Measurements from ENCODE around the gene RBM42. TPM values are rescaled to one million over a fixed set of nuclear protein-coding genes. Genes with fewer than 3 reads are reported as not detected.

The RBM42 gene
- total RNA-seq, 1 experiment from 2014 or later: 72.5 TPM

- no peak for DNase-seq (ENCODE audit: extremely low read depth, low read depth)
Measured at GRCh38 chr19:35619290-35619923, 9.4 kb upstream of the RBM42 start.

- no peak for DNase-seq (ENCODE audit: extremely low read depth, low read depth)
Measured at GRCh38 chr19:35620001-35620400, 8.8 kb upstream of the RBM42 start.

GRCh38 chr19:35621708-35622107, 7.1 kb upstream of the RBM42 start:
- DNase-seq (ENCODE audit: extremely low read depth, low read depth): no peak

GRCh38 chr19:35622750-35623149, 6.1 kb upstream of the RBM42 start:
- no peak for DNase-seq (ENCODE audit: extremely low read depth, low read depth)

- DNase-seq (ENCODE audit: extremely low read depth, low read depth): no peak
Measured at GRCh38 chr19:35623327-35624010, 5.4 kb upstream of the RBM42 start.

- no peak for DNase-seq (ENCODE audit: extremely low read depth, low read depth)
Measured at GRCh38 chr19:35628264-35628564, 622 bp upstream of the RBM42 start.

- no peak for DNase-seq (ENCODE audit: extremely low read depth, low read depth)
Measured at GRCh38 chr19:35629332-35629633, 447 bp downstream of the RBM42 start.

- DNase-seq (ENCODE audit: extremely low read depth, low read depth): no peak
Measured at GRCh38 chr19:35633727-35634440, 5.0 kb downstream of the RBM42 start.

GRCh38 chr19:35636651-35637050, 7.8 kb downstream of the RBM42 start:
- DNase-seq (ENCODE audit: extremely low read depth, low read depth): no peak

- DNase-seq (ENCODE audit: extremely low read depth, low read depth): no peak
Measured at GRCh38 chr19:35637165-35637564, 8.3 kb downstream of the RBM42 start.

- no peak for DNase-seq (ENCODE audit: extremely low read depth, low read depth)
Measured at GRCh38 chr19:35639321-35639639, 10.4 kb downstream of the RBM42 start.

- no peak for DNase-seq (ENCODE audit: extremely low read depth, low read depth)
Measured at GRCh38 chr19:35639863-35640262, 11.0 kb downstream of the RBM42 start.

- no peak for DNase-seq (ENCODE audit: extremely low read depth, low read depth)
Measured at GRCh38 chr19:35641515-35642151, 12.8 kb downstream of the RBM42 start, which contains the start of gene ETV2. Gene ETV2 (plus strand): TSS chr19:35641745. CDS start chr19:35642461, 716 bp downstream.

GRCh38 chr19:35642312-35642711, 13.5 kb downstream of the RBM42 start:
- DNase-seq (ENCODE audit: extremely low read depth, low read depth): no peak

GRCh38 chr19:35642798-35643254, 14.0 kb downstream of the RBM42 start:
- no peak for DNase-seq (ENCODE audit: extremely low read depth, low read depth)

GRCh38 chr19:35643255-35644205, 14.7 kb downstream of the RBM42 start:
- DNase-seq (ENCODE audit: extremely low read depth, low read depth): peak; percentile 81

- peak; percentile 93 for DNase-seq (ENCODE audit: extremely low read depth, low read depth)
Measured at GRCh38 chr19:35644206-35644986, 15.6 kb downstream of the RBM42 start.

- peak; percentile 57 for DNase-seq (ENCODE audit: extremely low read depth, low read depth)
Measured at GRCh38 chr19:35644987-35645679, 16.3 kb downstream of the RBM42 start.

Measured in NCI-H460 (cell line).